ENCODE data around the gene APOL5.

APOL5 gene

GRCh38 chr22:35742342-35743100 is 24.8 kb downstream of the APOL5 start:
- no peak overlapping the region for H2AFZ ChIP-seq (ENCODE audit: low read length, unreplicated experiment)
- H3K36me3 ChIP-seq (ENCODE audit: insufficient read depth, low read length), result no peaks in the 10 kb centered on the region
- peak overlapping the region; percentile 19; the same call in 1 of the 2 replicates for H3K4me3 ChIP-seq (ENCODE audit: low read depth, low read length)
- peaks cover 36% of the 10 kb centered on the region for H3K4me1 ChIP-seq (ENCODE audit: control insufficient read depth, insufficient read depth, low read length, unreplicated experiment)
- peak overlapping the region; percentile 94 for H3K27ac ChIP-seq (ENCODE audit: low read depth, low read length)
- no peaks in the 10 kb centered on the region for H3K79me2 ChIP-seq (ENCODE audit: control insufficient read depth, insufficient read depth, low read length, unreplicated experiment)
- H3K27me3 ChIP-seq (ENCODE audit: insufficient read depth, low read length), result no peaks in the 10 kb centered on the region

- H3K4me1 ChIP-seq (ENCODE audit: control insufficient read depth, insufficient read depth, low read length, unreplicated experiment), result peaks cover 40% of the 10 kb centered on the region
- no peak overlapping the region for H3K4me3 ChIP-seq (ENCODE audit: low read depth, low read length)
- H3K79me2 ChIP-seq (ENCODE audit: control insufficient read depth, insufficient read depth, low read length, unreplicated experiment), result no peaks in the 10 kb centered on the region
- H3K27me3 ChIP-seq (ENCODE audit: insufficient read depth, low read length), result no peaks in the 10 kb centered on the region
- H3K36me3 ChIP-seq (ENCODE audit: insufficient read depth, low read length), result no peaks in the 10 kb centered on the region
- peak overlapping the region; percentile 94 for H3K27ac ChIP-seq (ENCODE audit: low read depth, low read length)
- no peak overlapping the region for H2AFZ ChIP-seq (ENCODE audit: low read length, unreplicated experiment)
These were observed 25.7 kb downstream of the APOL5 start for GRCh38 chr22:35743326-35743860.

GRCh38 chr22:35746248-35746647 is 28.6 kb downstream of the APOL5 start:
- Histone ChIP-seq H3K36me3 (ENCODE audit: insufficient read depth, low read length) (0 out of 2 replicates have a peak, but pooled peaks cover 3% of the 10 kb centered on the region), H3K79me2 (ENCODE audit: control insufficient read depth, insufficient read depth, low read length, unreplicated experiment) (no peaks in the 10 kb centered on the region), H2AFZ (ENCODE audit: low read length, unreplicated experiment) (no peak overlapping the region), H3K27ac (ENCODE audit: low read depth, low read length) (no peak overlapping the region), H3K4me1 (ENCODE audit: control insufficient read depth, insufficient read depth, low read length, unreplicated experiment) (peaks cover 36% of the 10 kb centered on the region), H3K4me3 (ENCODE audit: low read depth, low read length) (no peak overlapping the region), H3K27me3 (ENCODE audit: insufficient read depth, low read length) (no peaks in the 10 kb centered on the region)

- H3K36me3 ChIP-seq (ENCODE audit: insufficient read depth, low read length), result 0 out of 2 replicates have a peak, but pooled peaks cover 3% of the 10 kb centered on the region
- H3K27ac ChIP-seq (ENCODE audit: low read depth, low read length), result peak overlapping the region; percentile 39
- no peak overlapping the region for H3K4me3 ChIP-seq (ENCODE audit: low read depth, low read length)
- peaks cover 27% of the 10 kb centered on the region for H3K4me1 ChIP-seq (ENCODE audit: control insufficient read depth, insufficient read depth, low read length, unreplicated experiment)
- H2AFZ ChIP-seq (ENCODE audit: low read length, unreplicated experiment), result no peak overlapping the region
- H3K27me3 ChIP-seq (ENCODE audit: insufficient read depth, low read length), result no peaks in the 10 kb centered on the region
- H3K79me2 ChIP-seq (ENCODE audit: control insufficient read depth, insufficient read depth, low read length, unreplicated experiment), result no peaks in the 10 kb centered on the region
These were observed 29.5 kb downstream of the APOL5 start for GRCh38 chr22:35746946-35747703.

GRCh38 chr22:35749808-35750207 is 32.1 kb downstream of the APOL5 start:
- no peaks in the 10 kb centered on the region for H3K27me3 ChIP-seq (ENCODE audit: insufficient read depth, low read length)
- H3K4me1 ChIP-seq (ENCODE audit: control insufficient read depth, insufficient read depth, low read length, unreplicated experiment), result peaks cover 10% of the 10 kb centered on the region
- H3K4me3 ChIP-seq (ENCODE audit: low read depth, low read length), result no peak overlapping the region
- no peaks in the 10 kb centered on the region for H3K79me2 ChIP-seq (ENCODE audit: control insufficient read depth, insufficient read depth, low read length, unreplicated experiment)
- H2AFZ ChIP-seq (ENCODE audit: low read length, unreplicated experiment), result no peak overlapping the region
- H3K27ac ChIP-seq (ENCODE audit: low read depth, low read length), result no peak overlapping the region
- H3K36me3 ChIP-seq (ENCODE audit: insufficient read depth, low read length), result 0 out of 2 replicates have a peak, but pooled peaks cover 3% of the 10 kb centered on the region

- 0 out of 2 replicates have a peak, but pooled peaks cover 3% of the 10 kb centered on the region for H3K36me3 ChIP-seq (ENCODE audit: insufficient read depth, low read length)
- H3K4me3 ChIP-seq (ENCODE audit: low read depth, low read length), result no peak overlapping the region
- no peak overlapping the region for H2AFZ ChIP-seq (ENCODE audit: low read length, unreplicated experiment)
- H3K27ac ChIP-seq (ENCODE audit: low read depth, low read length), result no peak overlapping the region
- H3K4me1 ChIP-seq (ENCODE audit: control insufficient read depth, insufficient read depth, low read length, unreplicated experiment), result peaks cover 7% of the 10 kb centered on the region
- no peaks in the 10 kb centered on the region for H3K79me2 ChIP-seq (ENCODE audit: control insufficient read depth, insufficient read depth, low read length, unreplicated experiment)
- H3K27me3 ChIP-seq (ENCODE audit: insufficient read depth, low read length), result no peaks in the 10 kb centered on the region
These were observed 34.6 kb downstream of the APOL5 start for GRCh38 chr22:35752006-35752862.

GRCh38 chr22:35752863-35753189 is 35.2 kb downstream of the APOL5 start:
- Histone ChIP-seq H3K4me1 (ENCODE audit: control insufficient read depth, insufficient read depth, low read length, unreplicated experiment) (peaks cover 1% of the 10 kb centered on the region), H3K36me3 (ENCODE audit: insufficient read depth, low read length) (peaks cover 6% of the 10 kb centered on the region; the same call in 1 of the 2 replicates), H3K27me3 (ENCODE audit: insufficient read depth, low read length) (no peaks in the 10 kb centered on the region), H3K79me2 (ENCODE audit: control insufficient read depth, insufficient read depth, low read length, unreplicated experiment) (no peaks in the 10 kb centered on the region), H3K27ac (ENCODE audit: low read depth, low read length) (no peak overlapping the region), H2AFZ (ENCODE audit: low read length, unreplicated experiment) (no peak overlapping the region), H3K4me3 (ENCODE audit: low read depth, low read length) (no peak overlapping the region)

GRCh38 chr22:35754761-35755160 is 37.1 kb downstream of the APOL5 start:
- no peaks in the 10 kb centered on the region for H3K4me1 ChIP-seq (ENCODE audit: control insufficient read depth, insufficient read depth, low read length, unreplicated experiment)
- H3K27me3 ChIP-seq (ENCODE audit: insufficient read depth, low read length), result no peaks in the 10 kb centered on the region
- H2AFZ ChIP-seq (ENCODE audit: low read length, unreplicated experiment), result no peak overlapping the region
- H3K4me3 ChIP-seq (ENCODE audit: low read depth, low read length), result no peak overlapping the region
- no peak overlapping the region for H3K27ac ChIP-seq (ENCODE audit: low read depth, low read length)
- H3K79me2 ChIP-seq (ENCODE audit: control insufficient read depth, insufficient read depth, low read length, unreplicated experiment), result no peaks in the 10 kb centered on the region
- H3K36me3 ChIP-seq (ENCODE audit: insufficient read depth, low read length), result peaks cover 9% of the 10 kb centered on the region; the same call in 1 of the 2 replicates

GRCh38 chr22:35756722-35757121 is 39.0 kb downstream of the APOL5 start:
- Histone ChIP-seq H2AFZ (ENCODE audit: low read length, unreplicated experiment) (no peak overlapping the region), H3K4me3 (ENCODE audit: low read depth, low read length) (no peak overlapping the region), H3K79me2 (ENCODE audit: control insufficient read depth, insufficient read depth, low read length, unreplicated experiment) (no peaks in the 10 kb centered on the region), H3K27ac (ENCODE audit: low read depth, low read length) (no peak overlapping the region), H3K4me1 (ENCODE audit: control insufficient read depth, insufficient read depth, low read length, unreplicated experiment) (no peaks in the 10 kb centered on the region), H3K36me3 (ENCODE audit: insufficient read depth, low read length) (peaks cover 9% of the 10 kb centered on the region; the same call in 1 of the 2 replicates), H3K27me3 (ENCODE audit: insufficient read depth, low read length) (no peaks in the 10 kb centered on the region)

- Histone ChIP-seq H3K36me3 (ENCODE audit: insufficient read depth, low read length) (peaks cover 9% of the 10 kb centered on the region; the same call in 1 of the 2 replicates), H3K4me3 (ENCODE audit: low read depth, low read length) (no peak overlapping the region), H3K27ac (ENCODE audit: low read depth, low read length) (no peak overlapping the region), H3K79me2 (ENCODE audit: control insufficient read depth, insufficient read depth, low read length, unreplicated experiment) (no peaks in the 10 kb centered on the region), H2AFZ (ENCODE audit: low read length, unreplicated experiment) (no peak overlapping the region), H3K4me1 (ENCODE audit: control insufficient read depth, insufficient read depth, low read length, unreplicated experiment) (no peaks in the 10 kb centered on the region), H3K27me3 (ENCODE audit: insufficient read depth, low read length) (no peaks in the 10 kb centered on the region)
These were observed 40.7 kb downstream of the APOL5 start for GRCh38 chr22:35758394-35758793.

All from ACC112 (cell line).